Measurements from ENCODE around the gene CLASRP.

GRCh38 chr19:45119582-45119981 is 80.7 kb downstream of the CLASRP start:
- TF ChIP-seq CTCF (IDR thresholded peaks at IDR 0.05) (no peak), POLR2A (IDR thresholded peaks at IDR 0.05) (no peak), POLR2AphosphoS5 (IDR thresholded peaks at IDR 0.05) (no peak)

Data from sigmoid colon (tissue), 4 donors.